Measurements from ENCODE around the gene MYCBP.

The MYCBP gene

DNA sequence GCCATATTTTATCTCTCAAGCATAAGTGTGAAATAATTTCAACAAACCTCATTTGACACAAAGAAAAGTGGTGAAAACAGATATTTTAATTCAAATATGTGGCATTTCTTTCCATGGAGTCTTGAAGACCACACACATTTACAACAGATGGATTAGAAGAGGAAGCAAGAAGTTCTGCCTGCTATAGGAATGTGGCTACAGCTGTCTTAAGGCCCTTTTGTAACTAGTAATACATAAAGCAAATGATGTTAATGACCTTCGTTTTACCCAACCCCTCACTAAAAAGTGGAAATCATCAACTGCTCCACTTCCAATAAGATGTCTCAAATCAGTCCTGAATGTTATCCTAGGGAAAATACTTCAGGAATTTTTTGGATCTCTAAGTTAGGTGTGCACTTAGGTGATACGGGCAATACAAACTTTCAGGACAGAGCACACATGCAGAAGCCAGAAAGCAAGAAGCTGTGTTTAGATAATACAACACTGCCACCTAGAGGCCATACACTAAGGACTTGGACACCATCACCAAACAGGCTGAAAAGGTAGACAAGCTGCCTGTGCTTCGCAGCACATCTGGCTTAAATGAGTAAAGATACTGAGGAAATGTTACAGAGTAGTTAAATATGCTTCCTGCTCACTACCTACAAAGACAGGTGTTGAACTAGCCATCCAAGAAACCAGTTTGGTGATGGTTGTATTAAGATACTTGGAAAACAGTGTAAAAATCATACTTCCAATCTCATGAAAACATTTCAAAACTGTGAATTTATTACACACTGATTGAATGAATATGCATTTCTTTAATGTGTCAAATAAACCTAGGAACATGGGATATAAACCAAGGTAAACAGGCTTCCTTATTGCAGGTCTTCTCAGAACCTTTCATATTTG lies 38.0 kb downstream of the MYCBP start:
- Histone ChIP-seq H3K4me1 (ENCODE audit: control insufficient read depth in 1 of 2, insufficient read depth in 2 of 2, low read length in 2 of 2) (no peaks in the 10 kb centered on the region), H3K27me3 (ENCODE audit: low read depth, low read length) (no peaks in the 10 kb centered on the region), H3K27ac (ENCODE audit: low read length) (no peak overlapping the region), H3K9me3 (ENCODE audit: control insufficient read depth in 1 of 2, low read length in 2 of 2) (no peaks in the 10 kb centered on the region), H3K4me3 (ENCODE audit: low read depth in 1 of 2, low read length in 2 of 2) (no peak overlapping the region), H3K36me3 (ENCODE audit: control insufficient read depth in 1 of 2, insufficient read depth in 2 of 2, low read length in 2 of 2) (peaks cover 15 to 21% of the 10 kb centered on the region in 2 donors)

DNA sequence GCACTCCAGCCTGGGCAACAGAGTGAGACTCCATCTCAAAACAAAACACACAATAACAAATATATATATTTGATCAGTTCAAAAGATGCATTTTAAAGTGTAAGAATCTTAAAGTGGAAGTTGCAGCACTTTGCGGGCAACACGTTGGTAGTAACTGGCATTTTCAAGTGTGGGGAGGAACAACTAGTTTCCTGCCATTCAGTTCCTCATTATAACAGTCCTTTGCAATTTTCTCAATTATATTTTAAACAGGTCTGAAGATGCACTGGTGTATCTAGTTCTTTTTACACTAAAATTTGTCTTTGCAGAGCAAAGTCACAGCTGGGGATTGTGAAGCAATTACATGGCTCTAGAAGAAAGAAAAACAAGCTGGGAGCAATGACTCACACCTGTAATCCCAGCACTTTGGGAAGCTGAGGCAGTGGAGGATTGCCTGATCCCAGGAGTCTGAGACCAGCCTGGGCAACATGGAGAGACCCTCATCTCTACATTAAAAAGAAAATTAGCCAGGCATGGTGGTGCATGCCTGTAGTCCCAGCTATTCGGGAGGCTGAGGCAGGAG lies 38.8 kb downstream of the MYCBP start:
- no peaks in the 10 kb centered on the region for H3K9me3 ChIP-seq (ENCODE audit: control insufficient read depth in 1 of 2, low read length in 2 of 2)
- no peaks in the 10 kb centered on the region for H3K27me3 ChIP-seq (ENCODE audit: low read depth, low read length)
- H3K36me3 ChIP-seq (ENCODE audit: control insufficient read depth in 1 of 2, insufficient read depth in 2 of 2, low read length in 2 of 2): peaks cover 12 to 17% of the 10 kb centered on the region in 2 donors
- H3K4me3 ChIP-seq (ENCODE audit: low read depth in 1 of 2, low read length in 2 of 2): no peak overlapping the region
- no peak overlapping the region for H3K27ac ChIP-seq (ENCODE audit: low read length)
- no peaks in the 10 kb centered on the region for H3K4me1 ChIP-seq (ENCODE audit: control insufficient read depth in 1 of 2, insufficient read depth in 2 of 2, low read length in 2 of 2)

- no peak overlapping the region for H3K27ac ChIP-seq (ENCODE audit: low read length)
- peaks cover under 1 to 5% of the 10 kb centered on the region in 2 donors for H3K36me3 ChIP-seq (ENCODE audit: control insufficient read depth in 1 of 2, insufficient read depth in 2 of 2, low read length in 2 of 2)
- no peaks in the 10 kb centered on the region for H3K27me3 ChIP-seq (ENCODE audit: low read depth, low read length)
- peaks cover 0 to 4% of the 10 kb centered on the region in 2 donors for H3K4me1 ChIP-seq (ENCODE audit: control insufficient read depth in 1 of 2, insufficient read depth in 2 of 2, low read length in 2 of 2)
- no peak overlapping the region for H3K4me3 ChIP-seq (ENCODE audit: low read depth in 1 of 2, low read length in 2 of 2)
- H3K9me3 ChIP-seq (ENCODE audit: control insufficient read depth in 1 of 2, low read length in 2 of 2): no peaks in the 10 kb centered on the region
These were observed 40.0 kb downstream of the MYCBP start for GRCh38 chr1:38833146-38833545.

GRCh38 chr1:38832370-38832734 lies 40.8 kb downstream of the MYCBP start:
- no peaks in the 10 kb centered on the region for H3K9me3 ChIP-seq (ENCODE audit: control insufficient read depth in 1 of 2, low read length in 2 of 2)
- peaks cover 0 to 4% of the 10 kb centered on the region in 2 donors for H3K36me3 ChIP-seq (ENCODE audit: control insufficient read depth in 1 of 2, insufficient read depth in 2 of 2, low read length in 2 of 2)
- peaks cover 0 to 4% of the 10 kb centered on the region in 2 donors for H3K4me1 ChIP-seq (ENCODE audit: control insufficient read depth in 1 of 2, insufficient read depth in 2 of 2, low read length in 2 of 2)
- no peaks in the 10 kb centered on the region for H3K27me3 ChIP-seq (ENCODE audit: low read depth, low read length)
- no peak overlapping the region for H3K27ac ChIP-seq (ENCODE audit: low read length)
- no peak overlapping the region for H3K4me3 ChIP-seq (ENCODE audit: low read depth in 1 of 2, low read length in 2 of 2)

DNA sequence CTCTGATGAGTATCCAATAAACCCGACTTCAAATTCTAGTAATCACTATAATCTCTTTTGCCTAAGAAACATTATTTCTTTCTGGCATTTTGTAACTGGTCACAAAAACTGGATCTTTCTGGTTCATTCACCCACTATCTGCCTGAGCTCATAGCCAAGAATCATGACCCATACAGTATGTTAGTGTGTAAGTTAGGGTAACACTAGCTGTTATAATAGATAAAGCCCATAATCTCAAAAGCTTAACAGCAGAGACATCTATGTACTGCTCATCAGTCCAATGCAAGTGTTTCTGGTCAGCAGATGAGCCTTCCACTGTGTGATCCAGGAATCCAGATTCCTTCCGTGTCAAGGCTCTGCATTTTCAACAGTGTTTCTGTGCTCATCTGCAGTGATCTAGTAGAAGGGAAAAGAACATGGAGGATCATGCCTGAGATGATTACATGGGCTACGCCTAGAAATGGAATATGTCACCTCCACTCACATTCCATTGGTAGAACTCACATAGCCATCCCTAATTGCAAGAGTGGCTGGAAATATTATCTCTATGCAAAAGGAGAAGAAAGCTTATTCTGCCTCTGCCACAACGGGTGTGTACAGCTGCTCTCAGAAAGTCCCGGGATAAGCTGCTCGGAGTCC lies 41.3 kb downstream of the MYCBP start:
- no peaks in the 10 kb centered on the region for H3K36me3 ChIP-seq (ENCODE audit: control insufficient read depth in 1 of 2, insufficient read depth in 2 of 2, low read length in 2 of 2)
- no peaks in the 10 kb centered on the region for H3K27me3 ChIP-seq (ENCODE audit: low read depth, low read length)
- no peak overlapping the region for H3K27ac ChIP-seq (ENCODE audit: low read length)

GRCh38 chr1:38829368-38829767 lies 43.8 kb downstream of the MYCBP start:
- H3K4me3 ChIP-seq (ENCODE audit: low read depth in 1 of 2, low read length in 2 of 2): no peak overlapping the region
- H3K27me3 ChIP-seq (ENCODE audit: low read depth, low read length): no peaks in the 10 kb centered on the region
- no peaks in the 10 kb centered on the region for H3K9me3 ChIP-seq (ENCODE audit: control insufficient read depth in 1 of 2, low read length in 2 of 2)
- no peak overlapping the region for H3K27ac ChIP-seq (ENCODE audit: low read length)
- H3K4me1 ChIP-seq (ENCODE audit: control insufficient read depth in 1 of 2, insufficient read depth in 2 of 2, low read length in 2 of 2): peaks cover 0 to 4% of the 10 kb centered on the region in 2 donors
- no peaks in the 10 kb centered on the region for H3K36me3 ChIP-seq (ENCODE audit: control insufficient read depth in 1 of 2, insufficient read depth in 2 of 2, low read length in 2 of 2)

More for the DNA sequence above, 41.3 kb downstream of the MYCBP start:
- peaks cover 0 to 4% of the 10 kb centered on the region in 2 donors for H3K4me1 ChIP-seq (ENCODE audit: control insufficient read depth in 1 of 2, insufficient read depth in 2 of 2, low read length in 2 of 2)
- no peak overlapping the region for H3K4me3 ChIP-seq (ENCODE audit: low read depth in 1 of 2, low read length in 2 of 2)
- H3K9me3 ChIP-seq (ENCODE audit: control insufficient read depth in 1 of 2, low read length in 2 of 2): no peaks in the 10 kb centered on the region

- no peaks in the 10 kb centered on the region for H3K36me3 ChIP-seq (ENCODE audit: control insufficient read depth in 1 of 2, insufficient read depth in 2 of 2, low read length in 2 of 2)
- H3K27me3 ChIP-seq (ENCODE audit: low read depth, low read length): no peaks in the 10 kb centered on the region
- no peaks in the 10 kb centered on the region for H3K9me3 ChIP-seq (ENCODE audit: control insufficient read depth in 1 of 2, low read length in 2 of 2)
- H3K27ac ChIP-seq (ENCODE audit: low read length): no peak overlapping the region
- no peak overlapping the region for H3K4me3 ChIP-seq (ENCODE audit: low read depth in 1 of 2, low read length in 2 of 2)
- peaks cover 0 to 4% of the 10 kb centered on the region in 2 donors for H3K4me1 ChIP-seq (ENCODE audit: control insufficient read depth in 1 of 2, insufficient read depth in 2 of 2, low read length in 2 of 2)
These were observed 45.8 kb downstream of the MYCBP start for GRCh38 chr1:38827318-38827717.

DNA sequence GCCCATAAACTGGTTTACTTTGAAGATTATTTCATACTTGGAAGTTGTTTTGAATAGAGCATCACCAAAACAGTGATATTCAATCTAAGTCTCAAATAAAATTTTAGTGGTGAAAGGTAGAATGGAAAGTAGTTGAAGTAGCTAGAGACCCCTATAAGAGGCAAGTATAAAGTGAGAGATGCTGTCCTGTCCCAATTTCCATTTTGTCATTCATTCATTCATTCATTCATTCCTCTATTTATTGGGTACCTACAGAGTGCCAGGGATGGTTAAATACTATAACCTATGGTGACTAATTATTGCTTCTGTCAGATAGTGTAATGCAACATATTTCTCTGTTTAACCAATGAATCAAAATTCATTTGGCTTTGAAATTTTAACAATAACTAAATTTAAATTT lies 46.3 kb downstream of the MYCBP start:
- Histone ChIP-seq H3K36me3 (ENCODE audit: control insufficient read depth in 1 of 2, insufficient read depth in 2 of 2, low read length in 2 of 2) (no peaks in the 10 kb centered on the region), H3K4me1 (ENCODE audit: control insufficient read depth in 1 of 2, insufficient read depth in 2 of 2, low read length in 2 of 2) (peaks cover 0 to 4% of the 10 kb centered on the region in 2 donors), H3K4me3 (ENCODE audit: low read depth in 1 of 2, low read length in 2 of 2) (no peak overlapping the region), H3K9me3 (ENCODE audit: control insufficient read depth in 1 of 2, low read length in 2 of 2) (no peaks in the 10 kb centered on the region), H3K27me3 (ENCODE audit: low read depth, low read length) (no peaks in the 10 kb centered on the region), H3K27ac (ENCODE audit: low read length) (no peak overlapping the region)

DNA sequence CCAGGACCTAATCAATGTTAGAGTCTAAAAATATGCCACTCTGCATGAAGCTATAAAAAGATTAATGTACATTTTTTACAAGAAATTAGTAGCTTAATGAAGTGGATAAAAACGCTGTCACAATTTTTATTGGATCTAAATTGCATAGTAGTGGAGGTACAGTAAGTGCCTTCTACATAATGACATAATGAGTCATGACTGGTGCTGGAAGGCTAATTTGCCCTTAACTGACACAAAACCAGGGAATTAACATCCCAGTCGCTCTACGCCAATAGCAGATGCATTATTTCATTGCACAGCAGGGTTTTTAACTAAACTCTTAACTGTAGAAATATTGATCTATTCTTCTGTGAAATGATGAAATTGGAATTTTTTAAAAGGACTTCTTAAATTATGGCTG lies 46.9 kb downstream of the MYCBP start:
- Histone ChIP-seq H3K4me1 (ENCODE audit: control insufficient read depth in 1 of 2, insufficient read depth in 2 of 2, low read length in 2 of 2) (peaks cover 0 to 4% of the 10 kb centered on the region in 2 donors), H3K27me3 (ENCODE audit: low read depth, low read length) (no peaks in the 10 kb centered on the region), H3K4me3 (ENCODE audit: low read depth in 1 of 2, low read length in 2 of 2) (no peak overlapping the region), H3K9me3 (ENCODE audit: control insufficient read depth in 1 of 2, low read length in 2 of 2) (no peaks in the 10 kb centered on the region), H3K36me3 (ENCODE audit: control insufficient read depth in 1 of 2, insufficient read depth in 2 of 2, low read length in 2 of 2) (no peaks in the 10 kb centered on the region), H3K27ac (ENCODE audit: low read length) (no peak overlapping the region)

DNA sequence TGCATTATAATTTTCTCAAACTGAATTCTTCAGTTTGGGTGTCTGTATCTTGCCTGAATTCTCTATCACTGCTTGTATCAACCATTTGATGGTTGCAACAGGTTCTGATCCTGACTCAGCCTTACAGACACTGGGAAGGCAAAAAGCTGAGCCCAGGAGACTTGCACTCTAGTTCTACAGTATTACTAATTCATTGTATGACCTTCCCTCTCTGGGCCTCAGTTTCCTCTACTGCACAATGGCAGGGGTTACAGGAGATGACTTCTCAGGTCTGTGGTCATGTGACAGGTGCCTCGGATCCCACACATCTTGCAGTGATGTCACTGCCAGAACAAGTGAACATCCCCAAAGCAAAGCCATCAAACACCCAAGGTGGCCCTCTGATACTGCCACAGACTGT lies 52.3 kb downstream of the MYCBP start:
- H3K36me3 ChIP-seq (ENCODE audit: control insufficient read depth in 1 of 2, insufficient read depth in 2 of 2, low read length in 2 of 2): no peaks in the 10 kb centered on the region
- H3K27me3 ChIP-seq (ENCODE audit: low read depth, low read length): peaks cover 26% of the 10 kb centered on the region
- no peak overlapping the region for H3K27ac ChIP-seq (ENCODE audit: low read length)
- H3K4me1 ChIP-seq (ENCODE audit: control insufficient read depth in 1 of 2, insufficient read depth in 2 of 2, low read length in 2 of 2): peaks cover 0 to 13% of the 10 kb centered on the region in 2 donors
- H3K9me3 ChIP-seq (ENCODE audit: control insufficient read depth in 1 of 2, low read length in 2 of 2): no peaks in the 10 kb centered on the region
- no peak overlapping the region for H3K4me3 ChIP-seq (ENCODE audit: low read depth in 1 of 2, low read length in 2 of 2)

GRCh38 chr1:38819516-38819915 lies 53.6 kb downstream of the MYCBP start:
- no peaks in the 10 kb centered on the region for H3K36me3 ChIP-seq (ENCODE audit: control insufficient read depth in 1 of 2, insufficient read depth in 2 of 2, low read length in 2 of 2)
- peaks cover 31% of the 10 kb centered on the region for H3K27me3 ChIP-seq (ENCODE audit: low read depth, low read length)
- no peaks in the 10 kb centered on the region for H3K9me3 ChIP-seq (ENCODE audit: control insufficient read depth in 1 of 2, low read length in 2 of 2)
- no peak overlapping the region for H3K27ac ChIP-seq (ENCODE audit: low read length)
- no peak overlapping the region for H3K4me3 ChIP-seq (ENCODE audit: low read depth in 1 of 2, low read length in 2 of 2)
- peaks cover 0 to 13% of the 10 kb centered on the region in 2 donors for H3K4me1 ChIP-seq (ENCODE audit: control insufficient read depth in 1 of 2, insufficient read depth in 2 of 2, low read length in 2 of 2)

All from muscle layer of duodenum (tissue), 2 donors.